HFFc6 (cell line): ENCODE data around the gene RIN2. TPM values are rescaled to one million over a fixed set of nuclear protein-coding genes. Genes with fewer than 3 reads are reported as not detected.

Experiments
- DNase-seq: peaks from one replicate; pipeline ENCODE4 v3.0.0-alpha.2; 2018
- H3K27ac Mint-ChIP-seq: 2 replicates; pipeline ENCODE4 v1.8.0; 2020; ENCODE audit warnings: mild to moderate bottlenecking, mixed read lengths
- H3K27me3 Mint-ChIP-seq: 2 replicates; pipeline ENCODE4 v1.8.0; 2021; ENCODE audit warnings: mild to moderate bottlenecking, moderate library complexity, mixed read lengths; ENCODE audit not compliant: insufficient read depth
- H3K36me3 Mint-ChIP-seq: 2 replicates; pipeline ENCODE4 v1.8.0; 2021; ENCODE audit warnings: low read depth, mixed read lengths
- H3K4me1 Mint-ChIP-seq: 2 replicates; pipeline ENCODE4 v1.8.0; 2020; ENCODE audit warnings: low read depth, mixed read lengths
- H3K4me3 Mint-ChIP-seq: 2 replicates; pipeline ENCODE4 v1.8.0; 2020; ENCODE audit warnings: mild to moderate bottlenecking, moderate library complexity, mixed read lengths
- H3K9me3 Mint-ChIP-seq: 2 replicates; pipeline ENCODE4 v1.8.0; 2020; ENCODE audit warnings: mild to moderate bottlenecking, mixed read lengths
- CTCF ChIP-seq: fragments of 200-600 bp; sonication (generic); IDR thresholded peaks from 2 replicates; pipeline ENCODE4 v1.5.0; 2021; ENCODE audit warnings: antibody characterized with exemption, mild to moderate bottlenecking
- total RNA-seq, 6 experiments: library from RNA; stranded (reverse); fragmentation: NEBNext Ultra II Directional; extraction: Animal tissue kit (Norgen Biotek cat#: 25700); gene quantifications; 2 replicates in 1 of 6; 3 replicates in 5 of 6; pipeline ENCODE4 v1.2.3, GENCODE V29; 2021

The RIN2 gene
- total RNA-seq, 6 experiments from 2014 or later, result 41.0 to 44.0 (median 43.5) TPM

GRCh38 chr20:19739351-19739750, 18.7 kb upstream of the RIN2 start:
- H3K4me3 Mint-ChIP-seq, result no peak overlapping the region
- no peak for DNase-seq

GRCh38 chr20:19740512-19740911, 17.5 kb upstream of the RIN2 start:
- DNase-seq, result no peak
- no peak for TF ChIP-seq CTCF
- H3K36me3 Mint-ChIP-seq, result no peaks in the 10 kb centered on the region
- H3K9me3 Mint-ChIP-seq, result peaks cover 6% of the 10 kb centered on the region
- no peak overlapping the region for H3K4me3 Mint-ChIP-seq
- peaks cover 23% of the 10 kb centered on the region for H3K27me3 Mint-ChIP-seq
- no peak overlapping the region for H3K27ac Mint-ChIP-seq
- peaks cover 26% of the 10 kb centered on the region for H3K4me1 Mint-ChIP-seq

More at GRCh38 chr20:19739351-19739750, 18.7 kb upstream of the RIN2 start:
- TF ChIP-seq CTCF, result no peak
- Mint-ChIP-seq H3K27me3 (peaks cover 24% of the 10 kb centered on the region), H3K9me3 (no peaks in the 10 kb centered on the region), H3K4me1 (peaks cover 38% of the 10 kb centered on the region), H3K27ac (no peak overlapping the region), H3K36me3 (no peaks in the 10 kb centered on the region)

GRCh38 chr20:19741924-19742323, 16.1 kb upstream of the RIN2 start:
- H3K4me1 Mint-ChIP-seq, result peaks cover 16% of the 10 kb centered on the region
- H3K36me3 Mint-ChIP-seq, result no peaks in the 10 kb centered on the region
- H3K27ac Mint-ChIP-seq, result no peak overlapping the region
- H3K27me3 Mint-ChIP-seq, result peaks cover 23% of the 10 kb centered on the region
- H3K4me3 Mint-ChIP-seq, result no peak overlapping the region
- no peak for DNase-seq
- H3K9me3 Mint-ChIP-seq, result peaks cover 13% of the 10 kb centered on the region
- no peak for TF ChIP-seq CTCF

- H3K9me3 Mint-ChIP-seq, result peaks cover 13% of the 10 kb centered on the region
- H3K4me3 Mint-ChIP-seq, result no peak overlapping the region
- DNase-seq, result no peak
- no peaks in the 10 kb centered on the region for H3K36me3 Mint-ChIP-seq
- TF ChIP-seq CTCF, result no peak
- H3K4me1 Mint-ChIP-seq, result peaks cover 9% of the 10 kb centered on the region; the same call in 1 of the 2 replicates
- peaks cover 25% of the 10 kb centered on the region for H3K27me3 Mint-ChIP-seq
- no peak overlapping the region for H3K27ac Mint-ChIP-seq
These were observed 15.0 kb upstream of the RIN2 start for GRCh38 chr20:19742974-19743639.

- Mint-ChIP-seq H3K27ac (no peak overlapping the region), H3K36me3 (no peaks in the 10 kb centered on the region), H3K4me3 (no peak overlapping the region), H3K4me1 (peaks cover 9% of the 10 kb centered on the region; the same call in 1 of the 2 replicates), H3K9me3 (peaks cover 13% of the 10 kb centered on the region), H3K27me3 (peaks cover 25% of the 10 kb centered on the region)
- no peak for TF ChIP-seq CTCF
- DNase-seq, result no peak
These were observed 14.4 kb upstream of the RIN2 start for GRCh38 chr20:19743640-19743995.
